PC-9 (cell line): ENCODE data around the gene CX3CR1. TPM values are rescaled to one million over a fixed set of nuclear protein-coding genes. Genes with fewer than 3 reads are reported as not detected.

Experiments
- BruUV-seq: library from RNA; stranded (reverse); fragments of 400-500 nt; replicated peaks from 2 replicates; lab custom pipeline; 2021; lab: Mats Ljungman, UMichigan
- CTCF ChIA-PET: fragments of 300-600 bp; sonication (Branson Sonifier 250); formaldehyde crosslinking; loops from one replicate; lab custom pipeline; 2022; ENCODE audit warnings: antibody characterized with exemption; lab: Charles Lee
- POLR2A ChIA-PET: fragments of 300-600 bp; sonication (Branson Sonifier 250); formaldehyde crosslinking; loops from one replicate; lab custom pipeline; 2022; ENCODE audit warnings: antibody characterized with exemption; ENCODE audit not compliant: unreplicated experiment; lab: Charles Lee
- DNase-seq, 2 experiments: peaks; one replicate each; pipeline versions ENCODE4 v3.0.0 to v3.0.0-alpha.2; 2015 to 2022; ENCODE audit warnings: mixed read lengths in 1 of 2
- H2AFZ ChIP-seq: fragments of 200-600 bp; sonication (generic); 2 replicates; pipeline ENCODE4 v1.8.1; 2017; ENCODE audit warnings: antibody characterized with exemption
- H3F3A ChIP-seq: fragments of 200-600 bp; sonication (generic); 2 replicates; pipeline ENCODE4 v1.8.1; 2017; ENCODE audit warnings: antibody characterized with exemption, mild to moderate bottlenecking, low read depth; ENCODE audit not compliant: insufficient read depth
- H3K27ac ChIP-seq: fragments of 200-600 bp; sonication (generic); 2 replicates; pipeline ENCODE4 v1.6.1; 2016; ENCODE audit warnings: mixed run types
- H3K27me3 ChIP-seq: fragments of 200-600 bp; sonication (generic); 2 replicates; pipeline ENCODE4 v1.6.1; 2016; ENCODE audit warnings: low read depth, mixed run types; ENCODE audit not compliant: insufficient read depth
- H3K36me3 ChIP-seq: fragments of 200-600 bp; sonication (generic); 2 replicates; pipeline ENCODE4 v1.6.1; 2016; ENCODE audit warnings: low read depth, mixed run types
- H3K4me1 ChIP-seq: fragments of 200-600 bp; sonication (generic); replicated peaks from 2 replicates; pipeline ENCODE4 v1.6.1; 2016; ENCODE audit warnings: mixed run types; ENCODE audit not compliant: insufficient read depth
- H3K4me2 ChIP-seq: fragments of 200-600 bp; sonication (generic); 2 replicates; pipeline ENCODE4 v1.6.1; 2017; ENCODE audit warnings: mixed run types
- H3K4me3 ChIP-seq: fragments of 200-600 bp; sonication (generic); 2 replicates; pipeline ENCODE4 v1.6.1; 2016; ENCODE audit warnings: mixed run types
- H3K79me2 ChIP-seq: fragments of 200-600 bp; sonication (generic); 2 replicates; pipeline ENCODE4 v1.6.1; 2017; ENCODE audit warnings: low read depth, mixed run types
- H3K9me2 ChIP-seq: fragments of 200-600 bp; sonication (generic); 2 replicates; pipeline ENCODE4 v1.8.1; 2017; ENCODE audit warnings: mild to moderate bottlenecking; ENCODE audit not compliant: insufficient read depth
- H3K9me3 ChIP-seq: fragments of 200-600 bp; sonication (generic); 2 replicates; pipeline ENCODE4 v1.8.1; 2016; ENCODE audit warnings: low read depth; ENCODE audit not compliant: insufficient read depth
- H4K20me1 ChIP-seq: fragments of 200-600 bp; sonication (generic); 2 replicates; pipeline ENCODE4 v1.8.1; 2017; ENCODE audit not compliant: insufficient read depth
- EZH2 ChIP-seq: fragments of 200-600 bp; sonication (generic); IDR thresholded peaks from 2 replicates; pipeline ENCODE4 v1.8.0; 2017; ENCODE audit warnings: antibody characterized with exemption, low read depth
- intact Hi-C: fragments of 100-400 bp; cut with micrococcal nuclease; formaldehyde crosslinking; loops from one replicate; pipeline ENCODE4 v1.10.0; 2022; ENCODE audit not compliant: unreplicated experiment
- total RNA-seq: library from RNA; stranded (reverse); gene quantifications from 2 replicates; pipeline ENCODE4 v1.2.3, GENCODE V29; 2021
- TF ChIP-seq, protein P1 (sequence below): fragments of 200-600 bp; sonication (generic); conservative IDR thresholded peaks from 2 replicates; pipeline ENCODE4 v1.6.1; 2017; ENCODE audit warnings: mixed run types, antibody characterized with exemption, mild to moderate bottlenecking, moderate library complexity

The CX3CR1 gene
- total RNA-seq, 1 experiment from 2014 or later = not detected

- Histone ChIP-seq H3K79me2 (no peaks in the 10 kb centered on the region), H3K27ac (no peak overlapping the region), H3K9me2 (no peaks in the 10 kb centered on the region; the same call in 1 of the 2 replicates), H3K4me3 (no peak overlapping the region), H3F3A (no peaks in the 10 kb centered on the region), H3K4me1 (no peaks in the 10 kb centered on the region), H3K9me3 (no peaks in the 10 kb centered on the region), H3K27me3 (peaks cover 17% of the 10 kb centered on the region), H4K20me1 (no peaks in the 10 kb centered on the region), H3K4me2 (no peak overlapping the region), H3K36me3 (no peaks in the 10 kb centered on the region), H2AFZ (no peak overlapping the region)
- BruUV-seq = no TSS peak
- TF ChIP-seq, protein P1, sequence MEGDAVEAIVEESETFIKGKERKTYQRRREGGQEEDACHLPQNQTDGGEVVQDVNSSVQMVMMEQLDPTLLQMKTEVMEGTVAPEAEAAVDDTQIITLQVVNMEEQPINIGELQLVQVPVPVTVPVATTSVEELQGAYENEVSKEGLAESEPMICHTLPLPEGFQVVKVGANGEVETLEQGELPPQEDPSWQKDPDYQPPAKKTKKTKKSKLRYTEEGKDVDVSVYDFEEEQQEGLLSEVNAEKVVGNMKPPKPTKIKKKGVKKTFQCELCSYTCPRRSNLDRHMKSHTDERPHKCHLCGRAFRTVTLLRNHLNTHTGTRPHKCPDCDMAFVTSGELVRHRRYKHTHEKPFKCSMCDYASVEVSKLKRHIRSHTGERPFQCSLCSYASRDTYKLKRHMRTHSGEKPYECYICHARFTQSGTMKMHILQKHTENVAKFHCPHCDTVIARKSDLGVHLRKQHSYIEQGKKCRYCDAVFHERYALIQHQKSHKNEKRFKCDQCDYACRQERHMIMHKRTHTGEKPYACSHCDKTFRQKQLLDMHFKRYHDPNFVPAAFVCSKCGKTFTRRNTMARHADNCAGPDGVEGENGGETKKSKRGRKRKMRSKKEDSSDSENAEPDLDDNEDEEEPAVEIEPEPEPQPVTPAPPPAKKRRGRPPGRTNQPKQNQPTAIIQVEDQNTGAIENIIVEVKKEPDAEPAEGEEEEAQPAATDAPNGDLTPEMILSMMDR = no peak
- TF ChIP-seq EZH2 = no peak
- no peak for DNase-seq
- intact Hi-C loops = no loop called here
- ChIA-PET CTCF (no interaction called here), POLR2A (no interaction called here)
These were observed 58.7 kb downstream of the CX3CR1 start for GRCh38 chr3:39221141-39221530.

DNA sequence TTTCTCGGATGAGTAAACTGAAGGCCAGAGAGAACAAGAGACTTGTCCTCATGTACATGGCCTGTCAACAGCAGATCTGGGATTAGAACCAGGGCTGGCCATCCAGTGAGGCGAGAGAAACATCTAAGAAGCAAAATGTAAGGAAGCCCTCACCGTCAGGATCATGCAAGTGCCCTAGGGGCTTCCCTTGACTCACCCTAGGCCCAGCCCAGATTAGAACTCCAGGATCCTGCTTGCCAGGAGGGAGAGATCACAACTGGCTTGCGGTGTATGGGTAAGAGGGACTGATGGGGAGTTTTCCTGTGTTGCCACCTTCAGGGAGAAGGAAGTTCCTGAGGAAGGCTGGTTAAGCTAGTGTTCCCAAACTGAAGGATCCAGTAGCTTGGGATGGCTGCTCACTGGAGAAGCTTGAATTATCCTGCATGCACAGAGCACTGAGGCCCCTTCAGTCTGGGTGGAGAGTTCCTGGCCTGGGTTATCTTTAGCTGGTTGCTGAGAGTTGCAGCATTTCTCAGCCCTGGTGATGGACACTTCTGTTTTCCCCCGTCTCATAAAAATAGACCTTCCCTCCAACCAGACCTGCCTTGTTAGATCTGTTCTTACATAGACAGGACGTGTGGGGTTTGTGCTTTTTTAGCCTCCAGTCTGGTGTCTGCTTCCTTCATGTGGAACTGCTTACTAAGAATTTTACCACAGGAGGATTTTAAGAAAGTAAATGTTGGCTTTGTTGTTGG is 59.3 kb downstream of the CX3CR1 start:
- TF ChIP-seq EZH2 = no peak
- TF ChIP-seq, protein P1 = no peak
- CTCF ChIA-PET = no interaction called here
- intact Hi-C loops = no loop called here
- no TSS peak for BruUV-seq
- Histone ChIP-seq H2AFZ (no peak overlapping the region), H3K27ac (no peak overlapping the region), H3K79me2 (no peaks in the 10 kb centered on the region), H3F3A (no peaks in the 10 kb centered on the region), H3K4me3 (no peak overlapping the region), H3K9me2 (no peaks in the 10 kb centered on the region; the same call in 1 of the 2 replicates), H3K4me2 (no peak overlapping the region), H4K20me1 (no peaks in the 10 kb centered on the region), H3K4me1 (no peaks in the 10 kb centered on the region), H3K27me3 (peaks cover 12% of the 10 kb centered on the region), H3K9me3 (no peaks in the 10 kb centered on the region), H3K36me3 (no peaks in the 10 kb centered on the region)
- no peak for DNase-seq
- POLR2A ChIA-PET = no interaction called here

DNA sequence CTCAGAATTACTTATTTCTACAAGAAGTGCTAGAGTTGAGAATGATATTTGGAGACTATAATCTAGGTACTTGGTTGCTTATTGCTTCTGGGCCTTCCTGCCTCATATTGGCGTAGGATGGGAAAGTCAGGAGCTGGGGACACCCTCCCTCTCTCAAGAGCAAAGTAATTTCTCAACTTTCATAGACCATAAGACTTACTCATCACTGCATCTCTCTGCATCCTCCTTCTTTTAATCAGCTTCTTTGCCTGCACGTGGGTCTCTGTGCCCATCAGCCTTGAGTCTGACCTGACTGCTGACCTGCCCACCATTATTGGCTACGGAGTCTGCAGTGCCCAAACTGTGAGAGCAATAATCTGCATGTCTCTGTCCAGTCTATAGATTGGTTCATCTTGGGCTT is 60.1 kb downstream of the CX3CR1 start:
- H3K4me2 ChIP-seq = no peak overlapping the region
- no peaks in the 10 kb centered on the region for H3K36me3 ChIP-seq
- ChIA-PET POLR2A (no interaction called here), CTCF (no interaction called here)
- H4K20me1 ChIP-seq = no peaks in the 10 kb centered on the region
- H3F3A ChIP-seq = no peaks in the 10 kb centered on the region
- H3K27ac ChIP-seq = no peak overlapping the region
- H3K27me3 ChIP-seq = peaks cover 7% of the 10 kb centered on the region; the same call in 1 of the 2 replicates
- no peak overlapping the region for H3K4me3 ChIP-seq
- DNase-seq = no peak
- BruUV-seq = no TSS peak
- no peak overlapping the region for H2AFZ ChIP-seq
- no peak for TF ChIP-seq EZH2
- TF ChIP-seq, protein P1 = no peak
- no peaks in the 10 kb centered on the region for H3K79me2 ChIP-seq
- no peaks in the 10 kb centered on the region for H3K9me3 ChIP-seq
- no peaks in the 10 kb centered on the region for H3K4me1 ChIP-seq
- intact Hi-C loops = no loop called here
- no peaks in the 10 kb centered on the region; the same call in 1 of the 2 replicates for H3K9me2 ChIP-seq
